Ishikawa (cell line): ENCODE data around the gene FGF14.

Source experiments
- CEBPB ChIP-seq: IDR thresholded peaks from 2 replicates; pipeline ENCODE4 v1.6.1; 2012
- CREB1 ChIP-seq: IDR thresholded peaks from 2 replicates; pipeline ENCODE4 v1.6.1; 2012; ENCODE audit warnings: low read depth
- EGR1 ChIP-seq: IDR thresholded peaks from 2 replicates; pipeline ENCODE4 v1.6.1; 2012
- EP300 ChIP-seq: IDR thresholded peaks from 2 replicates; pipeline ENCODE4 v1.6.1; 2012; ENCODE audit warnings: borderline replicate concordance
- FOXM1 ChIP-seq: IDR thresholded peaks from 2 replicates; pipeline ENCODE4 v1.6.1; 2012; ENCODE audit warnings: low read depth, borderline replicate concordance
- MAX ChIP-seq: IDR thresholded peaks from 2 replicates; pipeline ENCODE4 v1.6.1; 2012
- NFIC ChIP-seq: IDR thresholded peaks from 2 replicates; pipeline ENCODE4 v1.6.1; 2012
- RAD21 ChIP-seq: IDR thresholded peaks from 2 replicates; pipeline ENCODE4 v1.6.1; 2012; ENCODE audit warnings: low read depth
- REST ChIP-seq: IDR thresholded peaks from 2 replicates; pipeline ENCODE4 v1.6.1; 2012; ENCODE audit warnings: low read depth, mild to moderate bottlenecking
- TAF1 ChIP-seq: IDR thresholded peaks from 2 replicates; pipeline ENCODE4 v1.6.1; 2012; ENCODE audit warnings: low read depth, mild to moderate bottlenecking
- TCF12 ChIP-seq: IDR thresholded peaks from 2 replicates; pipeline ENCODE4 v1.6.1; 2012; ENCODE audit warnings: low read depth
- TEAD4 ChIP-seq: IDR thresholded peaks from 2 replicates; pipeline ENCODE4 v1.6.1; 2012
- USF1 ChIP-seq: IDR thresholded peaks from 2 replicates; pipeline ENCODE4 v1.6.1; 2012
- YY1 ChIP-seq: IDR thresholded peaks from 2 replicates; pipeline ENCODE4 v1.6.1; 2012; ENCODE audit warnings: low read depth
- ZBTB7A ChIP-seq: IDR thresholded peaks from 2 replicates; pipeline ENCODE4 v1.6.1; 2012; ENCODE audit warnings: low read depth

Gene FGF14

GRCh38 chr13:101703838-101704237, 698.0 kb downstream of the FGF14 start:
- no peak for TF ChIP-seq FOXM1
- no peak for TF ChIP-seq EGR1
- TF ChIP-seq MAX = no peak
- no peak for TF ChIP-seq RAD21
- no peak for TF ChIP-seq NFIC
- no peak for TF ChIP-seq USF1
- no peak for TF ChIP-seq ZBTB7A

- TF ChIP-seq EP300 (no peak), REST (no peak), FOXM1 (no peak), RAD21 (no peak)
Measured at GRCh38 chr13:101703081-101703480, 698.8 kb downstream of the FGF14 start.

GRCh38 chr13:101700598-101700997, 701.2 kb downstream of the FGF14 start:
- TF ChIP-seq RAD21 (no peak), TCF12 (no peak), USF1 (no peak), ZBTB7A (no peak)

- no peak for TF ChIP-seq CEBPB
- no peak for TF ChIP-seq USF1
- no peak for TF ChIP-seq YY1
- TF ChIP-seq CREB1 = no peak
- TF ChIP-seq TAF1 = no peak
Measured at GRCh38 chr13:101698400-101698799, 703.4 kb downstream of the FGF14 start.

- TF ChIP-seq FOXM1 (no peak), TCF12 (no peak), TEAD4 (no peak), RAD21 (no peak)
Measured at GRCh38 chr13:101697745-101698144, 704.1 kb downstream of the FGF14 start.

- no peak for TF ChIP-seq MAX
- TF ChIP-seq CEBPB = no peak
- TF ChIP-seq ZBTB7A = no peak
- TF ChIP-seq CREB1 = no peak
- no peak for TF ChIP-seq REST
- TF ChIP-seq YY1 = no peak
- TF ChIP-seq USF1 = no peak
- no peak for TF ChIP-seq TCF12
- TF ChIP-seq RAD21 = no peak
- TF ChIP-seq FOXM1 = no peak
- no peak for TF ChIP-seq NFIC
- no peak for TF ChIP-seq EP300
- no peak for TF ChIP-seq TAF1
- no peak for TF ChIP-seq TEAD4
- TF ChIP-seq EGR1 = no peak
Measured at GRCh38 chr13:101695870-101696516, 705.9 kb downstream of the FGF14 start.
